H1 (cell line): ENCODE data around the gene PRSS16. TPM values are rescaled to one million over a fixed set of nuclear protein-coding genes. Genes with fewer than 3 reads are reported as not detected.
A peak's percentile ranks its signal among the peaks of the same experiment; 100 is the strongest.

Experiments used
- CTCF ChIA-PET: fragments of 300-600 bp; sonication (Branson Sonifier 250); formaldehyde crosslinking; loops from one replicate; lab custom pipeline; 2021; ENCODE audit not compliant: partially characterized antibody; lab: Charles Lee
- POLR2A ChIA-PET: fragments of 300-600 bp; sonication (Branson Sonifier 250); formaldehyde crosslinking; loops from one replicate; lab custom pipeline; 2021; ENCODE audit warnings: inconsistent platforms; ENCODE audit not compliant: partially characterized antibody; lab: Charles Lee
- DNase-seq, 2 experiments: peaks; one replicate each; pipeline versions ENCODE4 v3.0.0 to v3.0.0-alpha.2; 2010 to 2022; ENCODE audit warnings: low spot score in 2 of 2, low read depth in 1 of 2, mixed read lengths in 1 of 2
- FAIRE-seq: peaks from 2 replicates; lab custom pipeline; 2011; peaks lifted over from hg19 to GRCh38; lab: Jason Lieb, UNC
- H2AFZ ChIP-seq: 2 replicates; pipeline ENCODE4 v1.8.1; 2012; ENCODE audit warnings: low read length, inconsistent platforms
- H2AK5ac ChIP-seq: 2 replicates; pipeline ENCODE4 v1.6.1; 2013; ENCODE audit warnings: low read depth, low read length
- H2BK120ac ChIP-seq: replicated peaks from 2 replicates; pipeline ENCODE3; 2013; ENCODE audit warnings: low read depth, low read length, inconsistent platforms
- H2BK12ac ChIP-seq: 2 replicates; pipeline ENCODE4 v1.6.1; 2013; ENCODE audit warnings: low read depth, low read length
- H2BK15ac ChIP-seq: 2 replicates; pipeline ENCODE4 v1.6.1; 2013; ENCODE audit warnings: low read length
- H2BK20ac ChIP-seq: 2 replicates; pipeline ENCODE4 v1.6.1; 2013; ENCODE audit warnings: low read length
- H2BK5ac ChIP-seq: 2 replicates; pipeline ENCODE4 v1.6.1; 2013; ENCODE audit warnings: low read depth, low read length
- H3K14ac ChIP-seq: 2 replicates; pipeline ENCODE4 v1.6.1; 2013; ENCODE audit warnings: inconsistent platforms; ENCODE audit not compliant: insufficient read length
- H3K18ac ChIP-seq: 2 replicates; pipeline ENCODE4 v1.6.1; 2013; ENCODE audit warnings: low read length; ENCODE audit errors: extremely low read depth
- H3K23ac ChIP-seq: 2 replicates; pipeline ENCODE4 v1.6.1; 2013; ENCODE audit warnings: inconsistent platforms; ENCODE audit not compliant: insufficient read length
- H3K23me2 ChIP-seq: 2 replicates; pipeline ENCODE4 v1.6.1; 2013; ENCODE audit warnings: low read depth, low read length
- H3K27ac ChIP-seq: 2 replicates; pipeline ENCODE4 v1.6.1; 2011; ENCODE audit warnings: low read depth, low read length, inconsistent platforms
- H3K27me3 ChIP-seq, 4 experiments: replicated peaks in 1 of 4; 1 replicate in 1 of 4; 2 replicates in 3 of 4; pipeline versions ENCODE4 v1.6.1 to v1.8.1; 2011 to 2013; ENCODE audit warnings: low read length in 3 of 4, mild to moderate bottlenecking in 3 of 4, inconsistent platforms in 2 of 4, mixed read lengths in 2 of 4, moderate library complexity in 1 of 4; ENCODE audit not compliant: control insufficient read depth in 3 of 4, insufficient read depth in 3 of 4; ENCODE audit errors: extremely low read depth in 1 of 4
- H3K36me3 ChIP-seq, 4 experiments: 2 replicates each; pipeline versions ENCODE4 v1.6.1 to v1.8.1; 2011 to 2013; ENCODE audit warnings: mild to moderate bottlenecking in 4 of 4, low read length in 3 of 4, moderate library complexity in 2 of 4, control low read depth in 1 of 4, inconsistent platforms in 1 of 4; ENCODE audit not compliant: insufficient read depth in 4 of 4, control insufficient read depth in 2 of 4
- H3K4ac ChIP-seq: replicated peaks from 2 replicates; pipeline ENCODE3; 2013; ENCODE audit warnings: low read length, low read depth, mixed read lengths, inconsistent platforms; ENCODE audit not compliant: insufficient read length
- H3K4me1 ChIP-seq, 4 experiments: replicated peaks in 1 of 4; 1 replicate in 1 of 4; 2 replicates in 3 of 4; pipeline versions ENCODE4 v1.6.1 to v1.8.1; 2011 to 2013; ENCODE audit warnings: low read length in 3 of 4, inconsistent platforms in 2 of 4, mixed read lengths in 1 of 4; ENCODE audit not compliant: insufficient read depth in 4 of 4, control insufficient read depth in 3 of 4
- H3K4me2 ChIP-seq, 2 experiments: 2 replicates each; pipeline versions ENCODE4 v1.6.1 to v1.8.1; 2011 to 2013; ENCODE audit warnings: low read depth in 2 of 2, low read length in 2 of 2, control low read depth in 1 of 2, inconsistent platforms in 1 of 2, mild to moderate bottlenecking in 1 of 2; ENCODE audit not compliant: insufficient read depth in 1 of 2
- H3K4me3 ChIP-seq, 4 experiments: fragments of 200-600, 300-600 bp in 1 of 4; sonication (generic), shearing (Covaris generic), sonication (Bioruptor Twin) in 1 of 4; 2 replicates each; pipeline versions ENCODE4 v1.5.1 to v1.8.1; 2011 to 2016; ENCODE audit warnings: low read length in 4 of 4, low read depth in 3 of 4, control low read depth in 2 of 4, inconsistent platforms in 2 of 4, mild to moderate bottlenecking in 2 of 4, mixed read lengths in 1 of 4, moderate library complexity in 1 of 4; ENCODE audit not compliant: insufficient read depth in 2 of 4; ENCODE audit errors: extremely low read depth in 1 of 4
- H3K56ac ChIP-seq: replicated peaks from 2 replicates; pipeline ENCODE3; 2013; ENCODE audit warnings: low read depth, mild to moderate bottlenecking, mixed read lengths, low read length, inconsistent platforms; ENCODE audit not compliant: insufficient read length
- H3K79me1 ChIP-seq: 2 replicates; pipeline ENCODE4 v1.6.1; 2013; ENCODE audit warnings: low read depth, low read length, control low read depth
- H3K79me2 ChIP-seq, 2 experiments: 2 replicates each; pipeline versions ENCODE4 v1.6.1 to v1.8.1; 2012 to 2013; ENCODE audit warnings: low read length in 2 of 2, mild to moderate bottlenecking in 2 of 2, inconsistent platforms in 1 of 2; ENCODE audit not compliant: insufficient read depth in 2 of 2, control insufficient read depth in 1 of 2
- H3K9ac ChIP-seq, 4 experiments: replicated peaks in 1 of 4; 1 replicate in 1 of 4; 2 replicates in 3 of 4; pipeline versions ENCODE4 v1.6.1 to v1.8.1; 2011 to 2013; ENCODE audit warnings: low read depth in 3 of 4, low read length in 3 of 4, control low read depth in 2 of 4, mild to moderate bottlenecking in 2 of 4, moderate library complexity in 2 of 4, inconsistent platforms in 1 of 4; ENCODE audit errors: extremely low read depth in 1 of 4
- H3K9me3 ChIP-seq, 2 experiments: 2 replicates each; pipeline versions ENCODE4 v1.6.1 to v1.8.1; 2012 to 2013; ENCODE audit warnings: mild to moderate bottlenecking in 2 of 2, moderate library complexity in 2 of 2, control low read depth in 1 of 2, inconsistent platforms in 1 of 2, low read depth in 1 of 2, low read length in 1 of 2, mixed read lengths in 1 of 2; ENCODE audit not compliant: insufficient read depth in 2 of 2
- H4K20me1 ChIP-seq, 2 experiments: replicated peaks in 1 of 2; 2 replicates each; pipeline versions ENCODE3 to v1.8.1; 2011 to 2013; ENCODE audit warnings: inconsistent platforms in 2 of 2, low read length in 2 of 2, mild to moderate bottlenecking in 1 of 2; ENCODE audit not compliant: insufficient read depth in 2 of 2, control insufficient read depth in 1 of 2
- H4K5ac ChIP-seq: 2 replicates; pipeline ENCODE4 v1.6.1; 2013; ENCODE audit warnings: low read length, low read depth, mixed read lengths, inconsistent platforms; ENCODE audit not compliant: insufficient read length
- H4K8ac ChIP-seq: 2 replicates; pipeline ENCODE4 v1.8.0; 2013; ENCODE audit warnings: mild to moderate bottlenecking, moderate library complexity, low read length, inconsistent platforms; ENCODE audit not compliant: insufficient read depth; ENCODE audit errors: extremely low read depth
- H4K91ac ChIP-seq: replicated peaks from 2 replicates; pipeline ENCODE3; 2013; ENCODE audit warnings: low read length, mixed read lengths, inconsistent platforms; ENCODE audit not compliant: insufficient read length
- ASH2L ChIP-seq: fragments of 200-600, 300-600 bp; sonication (generic); IDR thresholded peaks from one replicate; pipeline ENCODE4 v1.7.1; 2017; ENCODE audit warnings: low read length
- CBX5 ChIP-seq: fragments of 300-800, 300-1000 bp; sonication (generic); IDR thresholded peaks from 2 replicates; pipeline ENCODE4 v1.7.1; 2016; ENCODE audit warnings: antibody characterized with exemption, low read length, low read depth
- MAFK ChIP-seq: IDR thresholded peaks from 2 replicates; pipeline ENCODE4 v1.6.1; 2012; ENCODE audit warnings: low read depth, mild to moderate bottlenecking, improper control_type of control experiment, low read length
- NANOG ChIP-seq: IDR thresholded peaks from 2 replicates; pipeline ENCODE4 v1.6.1; 2011; ENCODE audit warnings: low read length, low read depth, mild to moderate bottlenecking, inconsistent platforms; ENCODE audit not compliant: insufficient read depth, poor library complexity, severe bottlenecking
- POU5F1 ChIP-seq: IDR thresholded peaks from 2 replicates; pipeline ENCODE4 v1.6.1; 2011; ENCODE audit warnings: low read depth, mild to moderate bottlenecking, low read length, moderate library complexity
- SAP30 ChIP-seq: fragments of 300-600 bp; sonication (generic); IDR thresholded peaks from 2 replicates; pipeline ENCODE4 v1.7.1; 2012; ENCODE audit warnings: low read length, moderate library complexity, mild to moderate bottlenecking, inconsistent platforms; ENCODE audit not compliant: insufficient read depth, insufficient replicate concordance
- SIN3A ChIP-seq, 2 experiments: IDR thresholded peaks in 1 of 2; conservative IDR thresholded peaks in 1 of 2; 2 replicates each; pipeline ENCODE4 v1.6.1; 2011 to 2012; ENCODE audit warnings: low read length in 2 of 2, improper control_type of control experiment in 1 of 2, low read depth in 1 of 2, mild to moderate bottlenecking in 1 of 2
- SIX5 ChIP-seq: IDR thresholded peaks from 2 replicates; pipeline ENCODE4 v1.6.1; 2011; ENCODE audit warnings: mild to moderate bottlenecking, low read depth, low read length
- TBP ChIP-seq: IDR thresholded peaks from 2 replicates; pipeline ENCODE4 v1.6.1; 2011; ENCODE audit warnings: low read depth, low read length, improper control_type of control experiment
- ZNF274 ChIP-seq: IDR thresholded peaks from 2 replicates; pipeline ENCODE4 v1.7.0; 2012; ENCODE audit warnings: low read length, borderline replicate concordance; ENCODE audit errors: extremely low read depth
- WGBS, 2 experiments: shearing (Covaris generic) in 1 of 2; methylation state at CpG; one replicate each; pipeline versions ENCODE4 v1.1.6 to v1.1.7; 2013 to 2015; ENCODE audit warnings: low lambda C conversion rate in 2 of 2, mixed read lengths in 2 of 2, inconsistent platforms in 1 of 2, low coverage in 1 of 2, missing lambda C conversion rate in 1 of 2; ENCODE audit not compliant: insufficient replicate concordance in 2 of 2, insufficient coverage in 1 of 2, insufficient read length in 1 of 2; ENCODE audit errors: extremely low coverage in 1 of 2, missing lambda C conversion rate in 1 of 2; 5-methylcytosine and 5-hydroxymethylcytosine counted together
- polyA plus RNA-seq, 7 experiments: library from polyadenylated mRNA; depleted of rRNA in 3 of 7; stranded (reverse) in 5 of 7; unstranded in 2 of 7; fragments of >200 nt in 5 of 7; fragments of 200-250 nt in 2 of 7; gene quantifications; 1 replicate in 5 of 7; 2 replicates in 1 of 7; 4 replicates in 1 of 7; pipeline versions ENCODE4 v1.2.1 to v1.2.3, GENCODE V29; 2011 to 2013; ENCODE audit warnings: missing spikeins in 2 of 7, mixed read lengths in 2 of 7
- total RNA-seq: library from RNA; stranded (reverse); fragmentation: NEBNext Ultra II Directional; extraction: Animal tissue kit (Norgen Biotek cat#: 25700); gene quantifications from 2 replicates; pipeline ENCODE4 v1.2.1, GENCODE V29; 2021

PRSS16 gene
- total and polyA plus RNA-seq, 2 of the 8 experiments (the other 6 are each of a cell fraction or from before 2014, with no cell fraction given): 20.2 to 38.9 TPM

DNA sequence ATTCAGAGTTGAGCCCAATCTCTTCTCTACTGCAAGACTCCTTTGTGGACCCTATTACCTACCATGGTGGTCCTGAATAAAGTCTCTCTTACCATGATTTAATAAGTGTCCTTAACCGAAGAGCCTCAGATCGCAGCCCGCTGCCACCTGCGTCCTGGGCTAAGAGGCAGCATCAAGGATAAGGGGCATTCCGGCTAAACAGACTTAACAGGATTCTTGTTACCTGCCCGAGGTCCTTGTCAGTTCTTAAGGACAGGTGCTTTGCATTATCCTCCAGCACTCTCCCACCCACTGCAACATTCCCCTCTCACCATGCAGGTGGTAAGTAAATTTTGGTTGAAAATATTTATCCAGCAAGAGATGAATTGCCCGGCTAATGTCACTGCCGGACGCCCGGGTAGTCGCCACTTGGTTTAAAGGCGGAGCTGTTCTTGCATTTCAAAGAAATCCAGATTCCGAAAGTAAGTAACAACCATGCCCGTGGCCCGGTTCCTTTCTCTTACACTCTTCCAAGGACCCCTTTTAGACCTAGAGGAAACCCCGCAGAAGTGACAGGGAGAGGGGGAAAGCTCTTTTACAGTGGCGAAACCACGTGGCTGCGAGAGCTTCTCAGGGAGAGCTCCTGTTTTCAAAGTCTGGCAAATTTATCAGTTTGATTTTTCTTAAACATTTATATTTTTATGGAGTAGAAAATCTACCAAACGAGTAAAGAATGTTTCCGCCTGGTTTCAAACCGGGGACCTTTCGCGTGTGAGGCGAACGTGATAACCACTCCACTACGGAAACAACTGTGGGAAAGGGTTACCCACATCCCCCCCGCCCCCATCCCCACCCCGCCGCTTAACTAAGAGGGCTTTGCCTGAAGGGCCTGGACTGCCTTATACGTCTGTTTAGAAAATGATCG, 41.9 kb upstream of the PRSS16 start:
- Histone ChIP-seq H3K4me3 (peak overlapping the region; percentile 69 to 84 (median 72)), H3K4me2 (peak overlapping the region; percentile 75 to 77), H2BK15ac (no peak overlapping the region), H2BK120ac (no peak overlapping the region), H3K79me2 (no peaks in the 10 kb centered on the region), H3K9me3 (no peaks in the 10 kb centered on the region), H4K91ac (no peak overlapping the region), H3K36me3 (no peaks in the 10 kb centered on the region; a peak in 1 of 8 replicates), H4K5ac (no peak overlapping the region), H3K56ac (no peak overlapping the region), H4K8ac (no peak overlapping the region), H3K18ac (no peak overlapping the region), H2BK12ac (no peak overlapping the region), H2BK20ac (no peak overlapping the region), H3K79me1 (no peaks in the 10 kb centered on the region), H3K14ac (no peak overlapping the region), H3K4ac (no peak overlapping the region), H3K9ac (peak overlapping the region in 3 of 4 experiments; percentile 14 to 34 (median 19); a peak in 4 of 7 replicates), H2AK5ac (no peak overlapping the region), H3K4me1 (peaks cover 0 to 10% (median 0%) of the 10 kb centered on the region in 4 experiments; a peak in 2 of 7 replicates), H3K23ac (no peak overlapping the region), H2BK5ac (no peak overlapping the region), H3K27ac (no peak overlapping the region), H2AFZ (peak overlapping the region; percentile 88), H3K27me3 (no peaks in the 10 kb centered on the region), H3K23me2 (peaks cover 2% of the 10 kb centered on the region; the same call in 1 of the 2 replicates), H4K20me1 (no peaks in the 10 kb centered on the region)
- CTCF ChIA-PET: interaction anchor here (0.7 to 2.2 kb wide), 5 partner anchors 8 to 430 kb away, joined by 3 to 7 read pairs (median 3); no protein-coding TSS in a partner anchor
- FAIRE-seq (peak; percentile 24), DNase-seq (no peak)
- WGBS, 2 experiments: 7% methylated on average over 29 of the region's 32 CpGs; no CpG with 5 or more reads in 1 of the 2 experiments
- POLR2A ChIA-PET: interaction anchor here (0.6 to 1.1 kb wide), 4 partner anchors 18 to 932 kb away, joined by 3 to 4 read pairs (median 3); no protein-coding TSS in a partner anchor
- TF ChIP-seq TBP (peak; percentile 65), NANOG (no peak), SAP30 (peak; percentile 17), CBX5 (no peak), SIN3A (conservative IDR thresholded peaks at IDR 0.05 in 1 of 2, IDR thresholded peaks at IDR 0.05 in 1 of 2; ENCODE audit: low read depth in 1 of 2, low read length in 2 of 2) (peak in 1 of 2 experiments; percentile 67; a peak in 1 of 4 replicates), MAFK (no peak), POU5F1 (no peak), SIX5 (no peak), ZNF274 (no peak), ASH2L (peak; percentile 41)
